Measurements from ENCODE around the gene SLC22A6.
"Not testable (repeated sequence)": the region's sequence is repeated elsewhere in the genome, so short reads cannot be mapped to it uniquely, and the experiment has no call there.

- not testable (repeated sequence) for TF ChIP-seq CTCF (IDR thresholded peaks at IDR 0.05; ENCODE audit: low read depth, low read length); EZH2phosphoT487 (IDR thresholded peaks at IDR 0.05; ENCODE audit: low read depth)
Observed at GRCh38 chr11:62937528-62937927, 47.2 kb downstream of the SLC22A6 start.

Data from OCI-LY3 (cell line).